ENCODE measurements around the gene FXYD6.

DNA sequence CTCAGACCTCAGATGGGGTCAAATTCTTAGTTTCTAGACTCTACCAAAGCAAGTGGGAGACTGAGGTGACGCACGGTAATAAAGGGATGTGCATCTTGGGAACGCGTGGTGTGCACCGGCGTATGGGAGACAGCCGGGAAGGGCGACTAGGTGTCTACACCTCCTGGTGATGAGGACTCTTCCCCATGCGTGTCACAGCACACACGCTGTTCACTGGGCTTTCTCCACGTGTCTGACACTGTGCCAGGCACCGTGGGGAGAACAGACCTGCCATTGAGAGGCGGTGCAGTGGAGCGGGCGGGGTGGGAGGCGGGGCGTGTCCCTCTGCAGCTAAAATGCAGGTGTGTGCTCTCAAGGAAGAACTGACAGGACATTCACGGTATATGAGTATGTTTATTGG is 5.3 kb downstream of the FXYD6 start:
- TF ChIP-seq, protein P1, sequence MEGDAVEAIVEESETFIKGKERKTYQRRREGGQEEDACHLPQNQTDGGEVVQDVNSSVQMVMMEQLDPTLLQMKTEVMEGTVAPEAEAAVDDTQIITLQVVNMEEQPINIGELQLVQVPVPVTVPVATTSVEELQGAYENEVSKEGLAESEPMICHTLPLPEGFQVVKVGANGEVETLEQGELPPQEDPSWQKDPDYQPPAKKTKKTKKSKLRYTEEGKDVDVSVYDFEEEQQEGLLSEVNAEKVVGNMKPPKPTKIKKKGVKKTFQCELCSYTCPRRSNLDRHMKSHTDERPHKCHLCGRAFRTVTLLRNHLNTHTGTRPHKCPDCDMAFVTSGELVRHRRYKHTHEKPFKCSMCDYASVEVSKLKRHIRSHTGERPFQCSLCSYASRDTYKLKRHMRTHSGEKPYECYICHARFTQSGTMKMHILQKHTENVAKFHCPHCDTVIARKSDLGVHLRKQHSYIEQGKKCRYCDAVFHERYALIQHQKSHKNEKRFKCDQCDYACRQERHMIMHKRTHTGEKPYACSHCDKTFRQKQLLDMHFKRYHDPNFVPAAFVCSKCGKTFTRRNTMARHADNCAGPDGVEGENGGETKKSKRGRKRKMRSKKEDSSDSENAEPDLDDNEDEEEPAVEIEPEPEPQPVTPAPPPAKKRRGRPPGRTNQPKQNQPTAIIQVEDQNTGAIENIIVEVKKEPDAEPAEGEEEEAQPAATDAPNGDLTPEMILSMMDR (conservative IDR thresholded peaks at IDR 0.05; ENCODE audit: low read depth, low read length), result no peak
- no peak for TF ChIP-seq EZH2 (IDR thresholded peaks at IDR 0.05; ENCODE audit: borderline replicate concordance, low read depth, low read length, poor library complexity, severe bottlenecking)

Measured in A673 (cell line).